Activated naive CD4-positive, alpha-beta T cell treated with anti-CD3 and anti-CD28 coated beads, Interleukin-2, amount 50 U/mL, for 24 hours (primary cell): ENCODE results near the gene PPP3CB.

ENCODE experiments used
- H3K27ac Mint-ChIP-seq: one replicate; pipeline ENCODE4 v1.8.0; 2021; ENCODE audit warnings: mild to moderate bottlenecking, mixed read lengths
- H3K27me3 Mint-ChIP-seq: one replicate; pipeline ENCODE4 v1.8.0; 2021; ENCODE audit warnings: mixed read lengths
- H3K36me3 Mint-ChIP-seq: one replicate; pipeline ENCODE4 v1.8.0; 2021; ENCODE audit warnings: mixed read lengths
- H3K4me1 Mint-ChIP-seq: one replicate; pipeline ENCODE4 v1.8.0; 2021; ENCODE audit warnings: mixed read lengths
- H3K4me3 Mint-ChIP-seq: one replicate; pipeline ENCODE4 v1.8.0; 2021; ENCODE audit warnings: mild to moderate bottlenecking, mixed read lengths
- H3K9me3 Mint-ChIP-seq: one replicate; pipeline ENCODE4 v1.8.0; 2021; ENCODE audit warnings: mixed read lengths

PPP3CB gene

GRCh38 chr10:73495226-73495883 is 469 bp downstream of the PPP3CB start:
- H3K27ac Mint-ChIP-seq: peak overlapping the region; percentile 91
- H3K36me3 Mint-ChIP-seq: peaks cover 6% of the 10 kb centered on the region
- no peaks in the 10 kb centered on the region for H3K9me3 Mint-ChIP-seq
- H3K27me3 Mint-ChIP-seq: no peaks in the 10 kb centered on the region
- H3K4me1 Mint-ChIP-seq: peaks cover 53% of the 10 kb centered on the region
- H3K4me3 Mint-ChIP-seq: peak overlapping the region; percentile 95

GRCh38 chr10:73494877-73495225 is 973 bp downstream of the PPP3CB start:
- peak overlapping the region; percentile 95 for H3K4me3 Mint-ChIP-seq
- H3K4me1 Mint-ChIP-seq: peaks cover 57% of the 10 kb centered on the region
- peak overlapping the region; percentile 91 for H3K27ac Mint-ChIP-seq
- no peaks in the 10 kb centered on the region for H3K9me3 Mint-ChIP-seq
- peaks cover 6% of the 10 kb centered on the region for H3K36me3 Mint-ChIP-seq
- H3K27me3 Mint-ChIP-seq: no peaks in the 10 kb centered on the region

GRCh38 chr10:73494213-73494612 is 1.6 kb downstream of the PPP3CB start:
- Mint-ChIP-seq H3K4me1 (peaks cover 62% of the 10 kb centered on the region), H3K9me3 (no peaks in the 10 kb centered on the region), H3K27me3 (no peaks in the 10 kb centered on the region), H3K4me3 (peak overlapping the region; percentile 75), H3K27ac (no peak overlapping the region), H3K36me3 (peaks cover 6% of the 10 kb centered on the region)

GRCh38 chr10:73493781-73494180 is 2.0 kb downstream of the PPP3CB start:
- H3K27me3 Mint-ChIP-seq: no peaks in the 10 kb centered on the region
- peak overlapping the region; percentile 75 for H3K4me3 Mint-ChIP-seq
- H3K4me1 Mint-ChIP-seq: peaks cover 66% of the 10 kb centered on the region
- H3K27ac Mint-ChIP-seq: peak overlapping the region; percentile 19
- H3K36me3 Mint-ChIP-seq: peaks cover 10% of the 10 kb centered on the region
- H3K9me3 Mint-ChIP-seq: no peaks in the 10 kb centered on the region

GRCh38 chr10:73486601-73487000 is 9.2 kb downstream of the PPP3CB start:
- Mint-ChIP-seq H3K27me3 (no peaks in the 10 kb centered on the region), H3K9me3 (no peaks in the 10 kb centered on the region), H3K27ac (no peak overlapping the region), H3K36me3 (peaks cover 12% of the 10 kb centered on the region), H3K4me3 (no peak overlapping the region), H3K4me1 (peaks cover 32% of the 10 kb centered on the region)

- Mint-ChIP-seq H3K27me3 (no peaks in the 10 kb centered on the region), H3K4me3 (no peak overlapping the region), H3K9me3 (no peaks in the 10 kb centered on the region), H3K36me3 (peaks cover 12% of the 10 kb centered on the region), H3K4me1 (peaks cover 33% of the 10 kb centered on the region), H3K27ac (no peak overlapping the region)
Observed at GRCh38 chr10:73485320-73485719, 10.5 kb downstream of the PPP3CB start.

GRCh38 chr10:73480158-73480557 is 15.7 kb downstream of the PPP3CB start:
- H3K9me3 Mint-ChIP-seq: no peaks in the 10 kb centered on the region
- peaks cover 27% of the 10 kb centered on the region for H3K4me1 Mint-ChIP-seq
- H3K36me3 Mint-ChIP-seq: peaks cover 8% of the 10 kb centered on the region
- no peaks in the 10 kb centered on the region for H3K27me3 Mint-ChIP-seq
- H3K27ac Mint-ChIP-seq: no peak overlapping the region
- no peak overlapping the region for H3K4me3 Mint-ChIP-seq

- peak overlapping the region; percentile 41 for H3K27ac Mint-ChIP-seq
- no peaks in the 10 kb centered on the region for H3K9me3 Mint-ChIP-seq
- peaks cover 27% of the 10 kb centered on the region for H3K4me1 Mint-ChIP-seq
- H3K4me3 Mint-ChIP-seq: no peak overlapping the region
- peaks cover 11% of the 10 kb centered on the region for H3K36me3 Mint-ChIP-seq
- no peaks in the 10 kb centered on the region for H3K27me3 Mint-ChIP-seq
Observed at GRCh38 chr10:73478636-73479035, 17.2 kb downstream of the PPP3CB start.

GRCh38 chr10:73471226-73471625 is 24.6 kb downstream of the PPP3CB start:
- H3K27me3 Mint-ChIP-seq: no peaks in the 10 kb centered on the region
- H3K9me3 Mint-ChIP-seq: no peaks in the 10 kb centered on the region
- H3K4me3 Mint-ChIP-seq: no peak overlapping the region
- no peak overlapping the region for H3K27ac Mint-ChIP-seq
- no peaks in the 10 kb centered on the region for H3K4me1 Mint-ChIP-seq
- H3K36me3 Mint-ChIP-seq: peaks cover 20% of the 10 kb centered on the region

GRCh38 chr10:73469579-73469978 is 26.2 kb downstream of the PPP3CB start:
- H3K4me3 Mint-ChIP-seq: no peak overlapping the region
- H3K4me1 Mint-ChIP-seq: no peaks in the 10 kb centered on the region
- H3K27me3 Mint-ChIP-seq: no peaks in the 10 kb centered on the region
- no peaks in the 10 kb centered on the region for H3K9me3 Mint-ChIP-seq
- H3K36me3 Mint-ChIP-seq: peaks cover 18% of the 10 kb centered on the region
- peak overlapping the region; percentile 38 for H3K27ac Mint-ChIP-seq

GRCh38 chr10:73467206-73467605 is 28.6 kb downstream of the PPP3CB start:
- Mint-ChIP-seq H3K36me3 (peaks cover 23% of the 10 kb centered on the region), H3K4me1 (no peaks in the 10 kb centered on the region), H3K27ac (no peak overlapping the region), H3K4me3 (no peak overlapping the region), H3K9me3 (no peaks in the 10 kb centered on the region), H3K27me3 (no peaks in the 10 kb centered on the region)

- Mint-ChIP-seq H3K9me3 (no peaks in the 10 kb centered on the region), H3K4me3 (no peak overlapping the region), H3K27ac (no peak overlapping the region), H3K4me1 (no peaks in the 10 kb centered on the region), H3K27me3 (no peaks in the 10 kb centered on the region), H3K36me3 (peaks cover 22% of the 10 kb centered on the region)
Observed at GRCh38 chr10:73465978-73466726, 29.7 kb downstream of the PPP3CB start.

GRCh38 chr10:73460897-73461296 is 34.9 kb downstream of the PPP3CB start:
- no peak overlapping the region for H3K27ac Mint-ChIP-seq
- H3K27me3 Mint-ChIP-seq: no peaks in the 10 kb centered on the region
- no peaks in the 10 kb centered on the region for H3K9me3 Mint-ChIP-seq
- H3K4me3 Mint-ChIP-seq: no peak overlapping the region
- H3K36me3 Mint-ChIP-seq: peaks cover 15% of the 10 kb centered on the region
- peaks cover 8% of the 10 kb centered on the region for H3K4me1 Mint-ChIP-seq

- Mint-ChIP-seq H3K4me3 (no peak overlapping the region), H3K9me3 (no peaks in the 10 kb centered on the region), H3K27ac (no peak overlapping the region), H3K4me1 (peaks cover 8% of the 10 kb centered on the region), H3K36me3 (peaks cover 16% of the 10 kb centered on the region), H3K27me3 (no peaks in the 10 kb centered on the region)
Observed at GRCh38 chr10:73459683-73460314, 36.0 kb downstream of the PPP3CB start.

GRCh38 chr10:73456187-73456890 is 39.5 kb downstream of the PPP3CB start:
- Mint-ChIP-seq H3K36me3 (peaks cover 13% of the 10 kb centered on the region), H3K27ac (no peak overlapping the region), H3K27me3 (no peaks in the 10 kb centered on the region), H3K9me3 (no peaks in the 10 kb centered on the region), H3K4me1 (peaks cover 8% of the 10 kb centered on the region), H3K4me3 (no peak overlapping the region)

- Mint-ChIP-seq H3K27me3 (no peaks in the 10 kb centered on the region), H3K4me3 (no peak overlapping the region), H3K9me3 (no peaks in the 10 kb centered on the region), H3K36me3 (peaks cover 8% of the 10 kb centered on the region), H3K4me1 (peaks cover 5% of the 10 kb centered on the region), H3K27ac (no peak overlapping the region)
Observed at GRCh38 chr10:73449113-73449512, 46.7 kb downstream of the PPP3CB start.
